ENCODE measurements around the gene SHROOM3. TPM values are rescaled to one million over a fixed set of nuclear protein-coding genes. Genes with fewer than 3 reads are reported as not detected.

The SHROOM3 gene
- total and polyA plus RNA-seq, 7 donors = 5.1 to 71.0 (median 28.2) TPM

- intact Hi-C loops (cut with DNase I) = no loop called here
- no peak overlapping the region for H3K27ac ChIP-seq
- no peaks in the 10 kb centered on the region for H3K9me3 ChIP-seq
- H3K36me3 ChIP-seq = no peaks in the 10 kb centered on the region
- DNase-seq = no peak
- H3K4me1 ChIP-seq = no peaks in the 10 kb centered on the region
- no peaks in the 10 kb centered on the region for H3K27me3 ChIP-seq
- no peak for TF ChIP-seq CTCF (IDR thresholded peaks at IDR 0.05)
- TF ChIP-seq POLR2A (IDR thresholded peaks at IDR 0.05) = no peak
- no peak for TF ChIP-seq POLR2AphosphoS5 (IDR thresholded peaks at IDR 0.05)
- no peak for TF ChIP-seq EP300 (IDR thresholded peaks at IDR 0.05)
- no peak overlapping the region for H3K4me3 ChIP-seq
Observed at GRCh38 chr4:76795243-76795642, 360.2 kb downstream of the SHROOM3 start.

GRCh38 chr4:76799140-76799539 is 364.1 kb downstream of the SHROOM3 start:
- H3K36me3 ChIP-seq = no peaks in the 10 kb centered on the region
- WGBS, 2 donors = 68 to 75% methylated on average over 7 of the region's 7 CpGs
- TF ChIP-seq POLR2AphosphoS5 (IDR thresholded peaks at IDR 0.05) = no peak
- no peak for TF ChIP-seq CTCF (IDR thresholded peaks at IDR 0.05)
- TF ChIP-seq EP300 (IDR thresholded peaks at IDR 0.05) = no peak
- no peak for TF ChIP-seq POLR2A (IDR thresholded peaks at IDR 0.05)
- H3K27ac ChIP-seq = no peak overlapping the region
- H3K4me3 ChIP-seq = no peak overlapping the region
- intact Hi-C loops (cut with DNase I) = no loop called here
- no peaks in the 10 kb centered on the region for H3K9me3 ChIP-seq
- no peak for DNase-seq
- H3K27me3 ChIP-seq = no peaks in the 10 kb centered on the region
- H3K4me1 ChIP-seq = no peaks in the 10 kb centered on the region

GRCh38 chr4:76799718-76800117 is 364.7 kb downstream of the SHROOM3 start:
- H3K36me3 ChIP-seq = no peaks in the 10 kb centered on the region
- no peak overlapping the region for H3K4me3 ChIP-seq
- no peak for TF ChIP-seq POLR2AphosphoS5 (IDR thresholded peaks at IDR 0.05)
- no peak for DNase-seq
- intact Hi-C loops (cut with DNase I) = no loop called here
- H3K9me3 ChIP-seq = no peaks in the 10 kb centered on the region
- H3K4me1 ChIP-seq = no peaks in the 10 kb centered on the region
- H3K27me3 ChIP-seq = no peaks in the 10 kb centered on the region
- no peak overlapping the region for H3K27ac ChIP-seq

- 82 to 86% methylated on average over 6 of the region's 6 CpGs for WGBS, 2 donors
- no peak for DNase-seq
- TF ChIP-seq CTCF (IDR thresholded peaks at IDR 0.05) (no peak), POLR2AphosphoS5 (IDR thresholded peaks at IDR 0.05) (no peak), EP300 (IDR thresholded peaks at IDR 0.05) (no peak), POLR2A (IDR thresholded peaks at IDR 0.05) (no peak)
- Histone ChIP-seq H3K9me3 (no peaks in the 10 kb centered on the region), H3K36me3 (no peaks in the 10 kb centered on the region), H3K27ac (no peak overlapping the region), H3K27me3 (no peaks in the 10 kb centered on the region), H3K4me3 (no peak overlapping the region), H3K4me1 (no peaks in the 10 kb centered on the region)
- intact Hi-C loops (cut with DNase I) = no loop called here
Observed at GRCh38 chr4:76800902-76801301, 365.9 kb downstream of the SHROOM3 start.

GRCh38 chr4:76801621-76802235 is 366.7 kb downstream of the SHROOM3 start:
- H3K27ac ChIP-seq = peak overlapping the region; percentile 3 to 51 (median 15)
- H3K4me1 ChIP-seq = no peaks in the 10 kb centered on the region
- peak overlapping the region in 3 of 4 donors; percentile 19 to 25 (median 20) for H3K4me3 ChIP-seq
- WGBS, 2 donors = 73 to 86% methylated on average over 37 of the region's 37 CpGs
- TF ChIP-seq POLR2A (IDR thresholded peaks at IDR 0.05) = no peak
- TF ChIP-seq POLR2AphosphoS5 (IDR thresholded peaks at IDR 0.05) = no peak
- TF ChIP-seq EP300 (IDR thresholded peaks at IDR 0.05) = no peak
- no peak for TF ChIP-seq CTCF (IDR thresholded peaks at IDR 0.05)
- no peak for DNase-seq
- no peaks in the 10 kb centered on the region for H3K36me3 ChIP-seq
- intact Hi-C loops (cut with DNase I) = no loop called here
- H3K9me3 ChIP-seq = no peaks in the 10 kb centered on the region
- no peaks in the 10 kb centered on the region for H3K27me3 ChIP-seq
